GM19193 (cell line): ENCODE measurements around the gene ITPR2.

ENCODE experiments used
- POLR2A ChIP-seq: IDR thresholded peaks from 4 replicates; pipeline ENCODE4 v1.6.1; 2011; ENCODE audit not compliant: insufficient read depth, insufficient read length; ENCODE audit errors: extremely low read depth

Gene ITPR2

GRCh38 chr12:26608273-26608672 lies 224.7 kb downstream of the ITPR2 start:
- TF ChIP-seq POLR2A, result no peak

GRCh38 chr12:26606911-26607310 lies 226.1 kb downstream of the ITPR2 start:
- no peak for TF ChIP-seq POLR2A

DNA sequence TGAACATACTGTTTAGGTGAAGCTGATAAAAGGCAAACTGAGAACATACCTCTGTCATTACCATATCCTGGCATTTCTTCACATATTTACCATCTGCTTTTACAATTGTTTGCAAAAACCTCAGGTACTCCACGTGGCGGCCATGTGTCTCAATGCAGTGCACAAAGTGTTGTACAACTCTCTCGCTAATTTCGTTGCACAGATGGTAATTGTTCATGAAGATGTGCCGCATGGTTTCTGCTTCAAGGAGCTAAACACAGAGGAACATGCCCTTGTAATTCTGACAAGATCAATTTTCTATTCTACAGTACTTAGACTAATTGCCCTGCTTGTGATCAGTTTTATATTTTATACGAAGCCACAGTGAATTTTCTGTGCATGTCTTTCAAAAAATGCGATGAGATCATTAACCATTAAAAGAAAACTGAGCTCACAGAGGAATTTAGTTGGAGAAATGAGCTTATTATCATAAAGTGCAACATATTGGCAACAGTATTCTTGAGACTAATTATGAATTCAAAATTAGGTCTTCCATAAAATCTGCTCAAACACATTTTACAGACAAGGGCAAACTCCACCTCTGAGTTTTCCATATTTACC lies 233.8 kb downstream of the ITPR2 start:
- TF ChIP-seq POLR2A, result no peak

- TF ChIP-seq POLR2A, result no peak
These were observed 237.2 kb downstream of the ITPR2 start for GRCh38 chr12:26595806-26596205.

DNA sequence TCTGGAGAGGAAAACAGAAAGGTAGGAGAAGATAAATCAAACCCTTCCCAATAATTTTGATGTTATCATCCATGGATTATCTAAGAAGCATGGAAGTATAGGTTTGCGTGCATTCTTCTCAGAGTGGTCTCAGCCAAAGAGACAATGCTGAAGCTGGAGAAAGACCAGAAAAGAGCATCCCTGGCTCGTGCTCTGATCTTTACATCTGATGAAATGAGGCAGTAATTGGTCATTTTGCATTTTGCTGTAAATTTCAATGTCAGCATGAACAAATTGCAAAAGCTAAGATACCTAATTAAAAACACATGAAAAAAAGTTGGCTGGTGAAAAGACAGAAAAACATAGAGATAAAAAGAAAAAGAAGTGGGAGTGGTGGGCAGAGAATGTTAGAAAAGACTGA lies 252.4 kb downstream of the ITPR2 start:
- TF ChIP-seq POLR2A, result no peak

DNA sequence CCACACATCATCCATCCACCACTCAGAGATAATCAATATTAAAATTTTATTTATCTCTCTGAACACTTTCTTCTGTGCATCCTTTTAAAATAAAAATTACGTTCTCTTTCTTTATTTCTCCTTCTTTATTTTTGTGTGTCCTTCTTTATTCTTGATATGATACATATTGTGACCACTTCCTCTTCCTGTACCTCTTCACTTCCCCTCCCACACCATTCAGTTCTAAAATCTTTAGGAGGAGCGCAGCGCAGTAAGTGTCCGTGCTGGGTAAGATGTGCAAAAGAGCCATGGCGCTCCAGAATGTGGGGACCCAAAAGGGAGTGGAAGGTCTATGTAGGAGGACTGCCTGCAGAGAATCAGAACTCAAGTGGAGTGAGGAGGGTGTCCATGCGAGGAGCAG lies 256.7 kb downstream of the ITPR2 start:
- no peak for TF ChIP-seq POLR2A

- TF ChIP-seq POLR2A, result no peak
These were observed 259.6 kb downstream of the ITPR2 start for GRCh38 chr12:26573225-26573909.

DNA sequence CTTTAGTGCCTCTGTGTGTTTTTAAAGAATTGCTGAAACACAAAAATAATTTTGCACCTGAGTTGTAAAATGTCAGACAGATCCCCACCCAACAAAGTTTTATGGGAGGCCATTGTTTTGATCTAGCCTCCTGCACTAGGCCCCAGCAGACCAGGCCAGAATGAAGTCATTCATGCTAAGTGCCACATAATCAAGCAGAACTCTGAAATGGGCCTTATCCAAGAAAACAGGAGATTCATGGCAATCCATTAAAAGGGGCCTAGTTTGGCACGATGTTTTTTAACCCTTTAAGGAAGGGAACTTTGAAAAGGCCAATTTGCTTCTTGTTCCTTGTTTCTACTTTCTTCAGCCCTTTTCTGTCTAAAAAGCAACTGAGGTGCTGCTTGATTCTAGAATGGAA lies 260.9 kb downstream of the ITPR2 start:
- TF ChIP-seq POLR2A, result no peak

- TF ChIP-seq POLR2A, result no peak
These were observed 261.4 kb downstream of the ITPR2 start for GRCh38 chr12:26571560-26571959.

DNA sequence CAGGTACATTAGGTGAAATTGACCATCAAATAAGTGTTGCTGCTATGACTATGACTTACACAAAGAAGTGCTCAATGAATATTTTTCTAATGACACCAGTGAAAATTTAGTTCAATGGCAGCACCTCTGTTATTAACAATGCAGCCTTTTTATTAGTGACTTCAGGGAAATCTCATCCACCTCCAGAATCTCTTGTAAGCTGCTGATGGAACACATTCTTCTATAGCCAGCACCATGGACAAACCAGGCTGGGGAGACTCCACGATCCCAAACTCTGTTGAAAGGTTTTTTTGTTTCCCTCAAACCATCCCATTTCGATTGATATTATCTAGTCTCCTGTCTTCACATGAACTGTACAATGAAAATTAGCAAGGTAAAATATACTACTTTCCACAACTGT lies 265.9 kb downstream of the ITPR2 start:
- no peak for TF ChIP-seq POLR2A

DNA sequence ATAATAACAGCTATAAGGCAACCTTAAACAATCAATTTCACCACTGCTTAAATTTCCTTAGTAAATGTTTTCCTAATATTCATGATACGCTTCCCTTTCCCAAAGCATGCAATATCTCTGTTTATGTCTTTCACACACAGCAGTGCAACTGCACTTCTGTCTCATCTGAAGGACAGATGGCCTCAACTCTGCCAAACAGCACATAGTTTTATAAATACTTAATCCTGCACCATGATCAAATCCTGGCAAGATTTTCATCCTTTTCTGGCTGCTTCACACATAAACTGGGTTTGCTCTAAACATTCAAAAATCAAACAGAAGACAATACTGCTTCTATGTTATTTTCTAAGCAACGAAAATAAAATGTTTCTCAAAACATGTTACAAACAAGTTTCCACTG lies 266.3 kb downstream of the ITPR2 start:
- TF ChIP-seq POLR2A, result no peak

- TF ChIP-seq POLR2A, result no peak
These were observed 266.8 kb downstream of the ITPR2 start for GRCh38 chr12:26566186-26566585.

DNA sequence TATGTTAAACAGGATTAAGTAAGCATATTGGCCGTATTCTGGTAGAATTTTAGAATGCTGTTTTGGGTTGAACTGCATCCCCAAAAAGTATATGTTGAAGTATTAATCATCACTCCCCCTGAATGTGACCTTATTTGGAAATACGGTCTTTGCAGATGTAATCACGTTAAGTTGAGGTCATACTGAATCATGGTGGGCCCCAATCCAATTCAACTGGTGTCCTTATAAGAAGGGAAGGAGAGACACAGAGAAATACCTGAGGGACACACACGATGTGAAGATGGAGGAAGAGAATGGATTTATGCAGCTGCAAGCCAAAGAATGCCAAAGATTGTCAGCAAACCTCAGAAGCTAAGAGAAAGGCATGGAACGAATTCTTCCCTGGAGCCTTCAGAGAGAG lies 268.6 kb downstream of the ITPR2 start:
- TF ChIP-seq POLR2A, result no peak

DNA sequence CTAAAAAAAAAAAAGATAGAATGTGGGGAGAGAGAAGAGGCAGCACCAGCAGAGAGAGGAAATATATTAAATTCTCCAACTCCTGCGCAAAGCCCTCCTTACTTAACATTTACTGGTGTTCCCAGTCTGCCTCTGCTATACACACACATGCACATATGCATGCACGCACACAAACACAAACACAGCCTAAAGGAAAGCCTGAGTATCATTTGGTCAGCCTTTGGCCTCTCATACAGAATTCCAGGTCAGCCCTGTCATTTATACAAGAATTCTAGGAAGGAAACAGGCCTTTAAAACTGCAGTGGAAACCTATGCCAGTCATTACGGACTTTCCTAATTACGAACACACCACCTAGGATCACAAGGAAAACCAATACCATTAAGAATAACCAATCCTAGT lies 269.4 kb downstream of the ITPR2 start:
- TF ChIP-seq POLR2A, result no peak

GRCh38 chr12:26557326-26557725 lies 275.7 kb downstream of the ITPR2 start:
- TF ChIP-seq POLR2A, result no peak

GRCh38 chr12:26556916-26557315 lies 276.1 kb downstream of the ITPR2 start:
- TF ChIP-seq POLR2A, result no peak

GRCh38 chr12:26555139-26555538 lies 277.9 kb downstream of the ITPR2 start:
- no peak for TF ChIP-seq POLR2A
